BJ (cell line): Measurements from ENCODE around the gene DDX39B. TPM values are rescaled to one million over a fixed set of nuclear protein-coding genes. Genes with fewer than 3 reads are reported as not detected.

Experiments used
- CTCF ChIA-PET: fragments of 350-600 bp; formaldehyde crosslinking; extraction: SDS; loops from one replicate; lab custom pipeline; 2021; ENCODE audit warnings: antibody characterized with exemption, inconsistent platforms; lab: Yijun Ruan, JAX
- POLR2A ChIA-PET: fragments of 300-600 bp; sonication (Branson Sonifier 250); formaldehyde crosslinking; extraction: SDS; loops from one replicate; lab custom pipeline; 2021; ENCODE audit warnings: antibody characterized with exemption; lab: Charles Lee
- DNase-seq: peaks from one replicate; pipeline ENCODE4 v3.0.0-alpha.2; 2011; ENCODE audit warnings: low read depth
- H3K27me3 ChIP-seq: 2 replicates; pipeline ENCODE4 v1.6.0; 2011; ENCODE audit warnings: low read length; ENCODE audit not compliant: control insufficient read depth, insufficient read depth
- H3K36me3 ChIP-seq: 2 replicates; pipeline ENCODE4 v1.5.1; 2011; ENCODE audit warnings: low read length; ENCODE audit not compliant: control insufficient read depth, insufficient read depth
- H3K4me3 ChIP-seq: 2 replicates; pipeline ENCODE4 v1.5.1; 2011; ENCODE audit warnings: low read depth, mild to moderate bottlenecking, control low read depth, low read length
- polyA plus RNA-seq: library from polyadenylated mRNA; depleted of rRNA; stranded (reverse); fragments of >200 nt; gene quantifications from 2 replicates; pipeline ENCODE4 v1.2.3, GENCODE V29; 2011
- TF ChIP-seq, protein P1 (sequence below): IDR thresholded peaks from 2 replicates; pipeline ENCODE4 v1.5.1; 2011; ENCODE audit warnings: low read depth, mild to moderate bottlenecking, control low read depth, inconsistent platforms, low read length, moderate library complexity; ENCODE audit not compliant: insufficient read depth

Gene DDX39B
- polyA plus RNA-seq, 1 experiment: 584 TPM

DNA sequence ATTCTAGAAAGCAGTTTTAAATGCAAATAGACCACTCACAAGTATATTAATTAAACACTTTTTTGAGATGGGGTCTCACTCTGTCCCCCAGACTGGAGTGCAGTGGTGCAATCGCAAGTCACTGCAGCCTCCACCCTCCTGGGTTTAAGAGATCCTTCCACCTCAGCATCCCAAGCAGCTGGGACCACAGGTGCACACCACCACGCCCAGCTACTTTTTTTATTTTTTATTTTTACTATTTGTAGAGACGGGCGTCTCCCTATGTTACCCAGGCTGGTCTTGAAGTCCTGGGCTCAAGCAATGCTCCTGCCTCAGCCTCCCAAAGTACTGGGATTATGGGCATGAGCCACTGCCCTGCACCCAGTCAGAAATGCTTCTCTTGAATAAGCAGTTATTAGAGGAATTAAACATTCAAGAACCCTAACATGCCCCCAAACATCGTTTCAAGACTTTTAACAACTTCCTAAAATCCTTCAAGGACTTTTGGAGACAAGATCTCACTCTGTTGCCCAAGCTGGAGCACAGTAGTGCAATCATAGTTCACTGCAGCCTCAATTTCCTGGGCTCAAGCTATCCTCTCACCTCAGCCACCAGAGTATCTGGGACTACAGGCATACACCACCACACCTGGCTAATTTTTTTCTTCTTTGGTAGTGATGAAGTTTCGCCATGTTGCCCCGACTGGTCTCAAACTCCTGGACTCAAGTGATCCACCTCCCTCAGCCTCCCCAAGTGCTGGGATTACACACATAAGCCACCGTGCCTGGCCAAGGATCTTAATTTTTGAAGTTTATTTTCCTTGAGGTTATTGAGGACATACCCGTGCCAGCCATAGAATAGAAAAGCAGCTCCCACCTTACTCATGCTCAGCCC, 9.8 kb downstream of the DDX39B start:
- ChIA-PET CTCF (interaction anchor here (1.0 to 1.1 kb wide), 2 partner anchors 11 to 39 kb away, joined by 3 to 4 read pairs; no protein-coding TSS in a partner anchor), POLR2A (interaction anchor here (1.0 kb wide), 1 partner anchor 9 kb away, joined by 4 read pairs; the partner anchor contains the start of gene DDX39B)
- H3K36me3 ChIP-seq: peaks cover 39% of the 10 kb centered on the region
- TF ChIP-seq, protein P1, sequence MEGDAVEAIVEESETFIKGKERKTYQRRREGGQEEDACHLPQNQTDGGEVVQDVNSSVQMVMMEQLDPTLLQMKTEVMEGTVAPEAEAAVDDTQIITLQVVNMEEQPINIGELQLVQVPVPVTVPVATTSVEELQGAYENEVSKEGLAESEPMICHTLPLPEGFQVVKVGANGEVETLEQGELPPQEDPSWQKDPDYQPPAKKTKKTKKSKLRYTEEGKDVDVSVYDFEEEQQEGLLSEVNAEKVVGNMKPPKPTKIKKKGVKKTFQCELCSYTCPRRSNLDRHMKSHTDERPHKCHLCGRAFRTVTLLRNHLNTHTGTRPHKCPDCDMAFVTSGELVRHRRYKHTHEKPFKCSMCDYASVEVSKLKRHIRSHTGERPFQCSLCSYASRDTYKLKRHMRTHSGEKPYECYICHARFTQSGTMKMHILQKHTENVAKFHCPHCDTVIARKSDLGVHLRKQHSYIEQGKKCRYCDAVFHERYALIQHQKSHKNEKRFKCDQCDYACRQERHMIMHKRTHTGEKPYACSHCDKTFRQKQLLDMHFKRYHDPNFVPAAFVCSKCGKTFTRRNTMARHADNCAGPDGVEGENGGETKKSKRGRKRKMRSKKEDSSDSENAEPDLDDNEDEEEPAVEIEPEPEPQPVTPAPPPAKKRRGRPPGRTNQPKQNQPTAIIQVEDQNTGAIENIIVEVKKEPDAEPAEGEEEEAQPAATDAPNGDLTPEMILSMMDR: no peak
- no peaks in the 10 kb centered on the region for H3K27me3 ChIP-seq
- no peak for DNase-seq
- H3K4me3 ChIP-seq: no peak overlapping the region

DNA sequence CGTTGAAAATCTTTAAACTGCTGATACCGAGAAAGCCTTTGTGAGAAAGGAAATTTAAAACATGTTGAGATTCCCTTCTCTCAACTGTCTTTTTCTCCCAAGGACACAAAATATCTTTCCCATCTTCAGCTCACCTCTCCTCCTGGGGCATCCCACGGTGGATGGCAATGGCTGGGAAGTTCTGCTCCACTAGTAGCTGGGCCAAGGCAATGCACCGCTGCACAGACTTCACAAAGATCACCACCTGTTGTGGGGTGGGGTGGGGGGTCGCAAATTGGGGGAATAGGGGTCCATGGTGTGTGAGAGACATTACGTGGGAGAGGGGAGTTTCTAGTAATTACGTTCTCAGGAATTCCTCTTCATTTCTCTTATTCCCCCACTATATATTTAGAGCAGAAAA, 10.6 kb downstream of the DDX39B start:
- no peaks in the 10 kb centered on the region for H3K27me3 ChIP-seq
- DNase-seq: no peak
- H3K4me3 ChIP-seq: no peak overlapping the region
- ChIA-PET CTCF (interaction anchor here (1.0 kb wide), 1 partner anchor 38 kb away, joined by 4 read pairs; no protein-coding TSS in a partner anchor), POLR2A (interaction anchor here (1.0 kb wide), 1 partner anchor 10 kb away, joined by 4 read pairs; the partner anchor contains the start of gene DDX39B)
- TF ChIP-seq, protein P1: no peak
- H3K36me3 ChIP-seq: peaks cover 34% of the 10 kb centered on the region

DNA sequence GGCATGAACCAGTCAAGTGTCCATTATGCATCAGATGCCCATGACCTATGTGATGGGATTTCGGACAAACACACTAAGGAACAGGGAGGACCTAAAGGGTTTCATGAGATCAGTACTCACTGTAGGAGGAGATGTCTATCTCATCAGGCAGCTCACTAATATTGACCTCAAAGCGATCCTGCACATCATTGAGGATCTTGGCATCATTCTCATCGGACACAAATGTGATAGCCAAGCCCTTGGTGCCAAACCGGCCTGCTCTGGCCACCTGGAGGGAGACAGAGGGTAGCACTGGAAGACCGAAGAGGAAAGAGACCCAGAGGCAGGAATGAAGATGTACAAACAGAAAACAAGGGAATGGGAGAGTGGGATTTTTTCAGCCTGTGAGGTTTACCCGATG, 11.1 kb downstream of the DDX39B start:
- POLR2A ChIA-PET: no interaction called here
- Histone ChIP-seq H3K4me3 (no peak overlapping the region), H3K27me3 (no peaks in the 10 kb centered on the region), H3K36me3 (peaks cover 33% of the 10 kb centered on the region)
- CTCF ChIA-PET: no interaction called here
- TF ChIP-seq, protein P1: no peak
- no peak for DNase-seq

DNA sequence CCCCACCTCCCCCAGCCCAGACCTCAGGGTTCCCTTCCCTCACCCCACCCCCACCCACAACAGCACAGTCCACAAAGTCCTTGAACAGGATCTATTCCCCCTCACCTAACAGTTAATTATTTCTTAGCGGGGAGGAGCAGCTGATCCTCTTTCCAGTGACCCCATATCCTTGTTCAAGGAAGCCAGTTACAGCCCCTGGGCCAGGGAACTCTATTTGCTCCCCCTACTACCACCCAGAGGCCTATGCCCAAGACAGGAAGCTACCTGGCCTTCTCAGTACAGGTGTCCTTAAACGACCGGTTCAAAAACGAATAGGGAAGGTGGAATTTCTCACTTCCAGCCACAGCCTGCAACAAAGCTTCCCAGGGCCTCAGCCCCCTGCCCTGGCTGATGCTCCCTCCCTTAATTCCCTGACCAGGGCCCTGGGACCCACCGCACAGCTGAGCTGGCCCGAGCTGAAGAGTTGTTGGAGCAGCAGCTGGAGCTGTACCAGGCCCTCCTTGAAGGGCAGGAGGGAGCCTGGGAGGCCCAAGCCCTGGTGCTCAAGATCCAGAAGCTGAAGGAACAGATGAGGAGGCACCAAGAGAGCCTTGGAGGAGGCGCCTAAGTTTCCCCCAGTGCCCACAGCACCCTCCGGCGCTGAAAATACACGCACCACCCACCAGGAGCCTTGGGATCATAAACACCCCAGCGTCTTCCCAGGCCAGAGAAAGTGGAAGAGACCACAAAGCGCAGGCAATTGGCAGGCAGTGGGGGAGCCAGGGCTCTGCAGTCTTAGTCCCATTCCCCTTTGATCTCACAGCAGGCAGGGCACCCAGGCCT, 12.3 kb downstream of the DDX39B start:
- Histone ChIP-seq H3K36me3 (peaks cover 25% of the 10 kb centered on the region), H3K4me3 (no peak overlapping the region), H3K27me3 (no peaks in the 10 kb centered on the region)
- POLR2A ChIA-PET: no interaction called here
- TF ChIP-seq, protein P1: no peak
- DNase-seq: no peak
- CTCF ChIA-PET: interaction anchor here (0.6 to 3.0 kb wide), 4 partner anchors 10 to 851 kb away, joined by 3 to 12 read pairs (median 4); no protein-coding TSS in a partner anchor
